DND-41 (cell line): Measurements from ENCODE around the gene NRSN2.
A peak's percentile ranks its signal among the peaks of the same experiment; 100 is the strongest.

Experiments used
- ATAC-seq: fragments of 200-7000 bp; cut with Tn5 transposase; 3 replicates; pipeline ENCODE4 v1.9.1; 2021; ENCODE audit warnings: low read depth; ENCODE audit not compliant: insufficient read depth
- DNase-seq: peaks from one replicate; pipeline ENCODE4 v3.0.0-alpha.2; 2020
- H2AFZ ChIP-seq: 2 replicates; pipeline ENCODE4 v1.6.0; 2012; ENCODE audit warnings: low read depth, low read length
- H3K27ac ChIP-seq: 2 replicates; pipeline ENCODE4 v1.5.1; 2012; ENCODE audit warnings: low read length, inconsistent platforms
- H3K27me3 ChIP-seq: fragments of 200-600 bp; sonication (generic); 2 replicates; pipeline ENCODE4 v1.6.0; 2012; ENCODE audit warnings: low read length, mild to moderate bottlenecking, inconsistent platforms; ENCODE audit not compliant: insufficient read depth, poor library complexity
- H3K36me3 ChIP-seq: 2 replicates; pipeline ENCODE4 v1.5.1; 2012; ENCODE audit warnings: low read length, inconsistent platforms; ENCODE audit not compliant: insufficient read depth
- H3K4me1 ChIP-seq: 2 replicates; pipeline ENCODE4 v1.5.1; 2012; ENCODE audit warnings: mild to moderate bottlenecking, low read length; ENCODE audit not compliant: insufficient read depth
- H3K4me2 ChIP-seq: 2 replicates; pipeline ENCODE4 v1.6.0; 2012; ENCODE audit warnings: mild to moderate bottlenecking, moderate library complexity, low read length, inconsistent platforms; ENCODE audit not compliant: insufficient read depth
- H3K4me3 ChIP-seq, 2 experiments: fragments of 200-600 bp in 1 of 2; shearing (Covaris generic) in 1 of 2; 2 replicates each; pipeline ENCODE4 v1.5.1; 2012 to 2016; ENCODE audit warnings: inconsistent platforms in 2 of 2, low read length in 2 of 2, mild to moderate bottlenecking in 2 of 2, low read depth in 1 of 2, moderate library complexity in 1 of 2
- H3K79me2 ChIP-seq: 2 replicates; pipeline ENCODE4 v1.6.0; 2012; ENCODE audit warnings: low read length, inconsistent platforms; ENCODE audit not compliant: insufficient read depth
- H3K9ac ChIP-seq: 2 replicates; pipeline ENCODE4 v1.6.0; 2012; ENCODE audit warnings: low read depth, mild to moderate bottlenecking, inconsistent platforms, low read length, moderate library complexity
- H3K9me3 ChIP-seq: 2 replicates; pipeline ENCODE4 v1.5.1; 2012; ENCODE audit warnings: low read length, moderate library complexity, mild to moderate bottlenecking, inconsistent platforms; ENCODE audit not compliant: insufficient read depth, severe bottlenecking
- H4K20me1 ChIP-seq: 2 replicates; pipeline ENCODE4 v1.6.0; 2012; ENCODE audit warnings: low read length; ENCODE audit not compliant: insufficient read depth
- CTCF ChIP-seq: IDR thresholded peaks from 2 replicates; pipeline ENCODE4 v1.5.1; 2012; ENCODE audit warnings: borderline replicate concordance, low read length, moderate library complexity, mild to moderate bottlenecking; ENCODE audit not compliant: poor library complexity, severe bottlenecking; ENCODE audit errors: extremely low read depth
- EZH2 ChIP-seq: IDR thresholded peaks from 3 replicates; pipeline ENCODE4 v1.6.1; 2012; ENCODE audit warnings: borderline replicate concordance, low read depth, mild to moderate bottlenecking, moderate library complexity, low read length, inconsistent platforms; ENCODE audit not compliant: severe bottlenecking

NRSN2 gene

GRCh38 chr20:378961-379336 is 32.0 kb downstream of the NRSN2 start:
- no peak overlapping the region; the same call in 1 of the 2 replicates for H3K27ac ChIP-seq

GRCh38 chr20:380763-381580 is 34.1 kb downstream of the NRSN2 start:
- Histone ChIP-seq H3K27me3 (no peaks in the 10 kb centered on the region), H3K4me3 (peak overlapping the region; percentile 56 to 74), H3K9me3 (no peaks in the 10 kb centered on the region), H3K79me2 (peaks cover 52% of the 10 kb centered on the region), H4K20me1 (peaks cover 30% of the 10 kb centered on the region), H3K36me3 (peaks cover 30% of the 10 kb centered on the region), H3K4me2 (peak overlapping the region; percentile 86), H2AFZ (peak overlapping the region; percentile 74), H3K9ac (peak overlapping the region; percentile 70), H3K27ac (peak overlapping the region; percentile 81), H3K4me1 (peaks cover 41% of the 10 kb centered on the region)
- DNase-seq, result peak; percentile 85
- TF ChIP-seq CTCF (no peak), EZH2 (peak; percentile 56)
- ATAC-seq, result peak; percentile 67

More at GRCh38 chr20:378961-379336, 32.0 kb downstream of the NRSN2 start:
- H3K9ac ChIP-seq, result 0 out of 2 replicates have a peak overlapping the region, but pooled peaks have one; percentile 14
- DNase-seq (no peak), ATAC-seq (no peak)
- no peak for TF ChIP-seq EZH2
- no peak for TF ChIP-seq CTCF
- H3K79me2 ChIP-seq, result peaks cover 36% of the 10 kb centered on the region
- peaks cover 19% of the 10 kb centered on the region for H4K20me1 ChIP-seq
- no peak overlapping the region; the same call in 1 of the 2 replicates for H3K4me2 ChIP-seq
- peaks cover 39% of the 10 kb centered on the region for H3K4me1 ChIP-seq
- H3K9me3 ChIP-seq, result no peaks in the 10 kb centered on the region
- peaks cover 18% of the 10 kb centered on the region for H3K36me3 ChIP-seq
- H2AFZ ChIP-seq, result no peak overlapping the region
- H3K27me3 ChIP-seq, result no peaks in the 10 kb centered on the region
- H3K4me3 ChIP-seq, result no peak overlapping the region

- Histone ChIP-seq H3K4me1 (peaks cover 41% of the 10 kb centered on the region), H3K27ac (peak overlapping the region; percentile 81), H3K79me2 (peaks cover 58% of the 10 kb centered on the region), H3K36me3 (peaks cover 32% of the 10 kb centered on the region), H3K4me3 (peak overlapping the region; percentile 56 to 74), H3K9me3 (no peaks in the 10 kb centered on the region), H3K4me2 (peak overlapping the region; percentile 86), H4K20me1 (peaks cover 30% of the 10 kb centered on the region), H3K27me3 (no peaks in the 10 kb centered on the region), H2AFZ (peak overlapping the region; percentile 74), H3K9ac (peak overlapping the region; percentile 70)
- DNase-seq, result peak; percentile 94
- ATAC-seq, result peak; percentile 75
- TF ChIP-seq CTCF (peak; percentile 14), EZH2 (no peak)
Observed at GRCh38 chr20:381581-382290, 34.8 kb downstream of the NRSN2 start.
